ENCODE data around the gene DNER. TPM values are rescaled to one million over a fixed set of nuclear protein-coding genes. Genes with fewer than 3 reads are reported as not detected.

The DNER gene
- total and polyA plus RNA-seq, 2 of the 4 experiments (the other 2 are of a cell fraction), result under 0.01 to 0.14 TPM

- no peak overlapping the region for H3K18ac ChIP-seq (ENCODE audit: low read depth, low read length)
- no peak overlapping the region for H3K4ac ChIP-seq (ENCODE audit: low read depth, low read length)
- no CpG with 5 or more reads among the region's 3 CpGs for WGBS, 2 experiments (ENCODE audit: extremely low coverage in 2 of 2, insufficient read length in 1 of 2)
- no peak for ATAC-seq (ENCODE audit: low read depth)
- no peak for DNase-seq
- no peak overlapping the region for H2AK5ac ChIP-seq (ENCODE audit: low read depth, low read length)
- H2AFZ ChIP-seq (replicated peaks; ENCODE audit: low read length, poor library complexity), result no peak overlapping the region
- ChIA-PET POLR2A (ENCODE audit: unreplicated experiment) (no interaction called here), CTCF (no interaction called here)
- no peak overlapping the region for H2BK120ac ChIP-seq (ENCODE audit: low read depth, low read length)
- no peak overlapping the region for H3K9ac ChIP-seq (ENCODE audit: low read depth, low read length)
- no peak overlapping the region for H3K14ac ChIP-seq (replicated peaks; ENCODE audit: low read depth, low read length)
- dilution Hi-C loops (cut with HindIII; ENCODE audit: low sequenced_read_pairs, unreplicated experiment) (no loop called here), in situ Hi-C loops (cut with MboI; ENCODE audit: low sequenced_read_pairs) (no loop called here), intact Hi-C loops (cut with micrococcal nuclease) (no loop called here)
- 0 out of 2 replicates have a peak, but pooled peaks cover 3% of the 10 kb centered on the region for H3K9me3 ChIP-seq (ENCODE audit: control insufficient read depth, insufficient read depth, low read length)
- no peak overlapping the region for H3K4me3 ChIP-seq (ENCODE audit: insufficient read depth, low read depth, low read length)
- no peaks in the 10 kb centered on the region for H3K9me1 ChIP-seq (ENCODE audit: insufficient read depth, low read length)
- H4K8ac ChIP-seq (ENCODE audit: low read depth in 2 of 2, low read length in 2 of 2), result no peak overlapping the region
- H3K4me1 ChIP-seq (ENCODE audit: control insufficient read depth, insufficient read depth, low read length), result no peaks in the 10 kb centered on the region
- no peaks in the 10 kb centered on the region for H3K36me3 ChIP-seq (ENCODE audit: control insufficient read depth, insufficient read depth, low read length)
- H3K79me1 ChIP-seq (ENCODE audit: low read depth in 1 of 2, low read length in 2 of 2), result no peaks in the 10 kb centered on the region
- no peak overlapping the region for H2BK20ac ChIP-seq (ENCODE audit: low read depth, low read length)
- no peak overlapping the region for H2AK9ac ChIP-seq (replicated peaks; ENCODE audit: low read depth, low read length, poor library complexity)
- H3K27ac ChIP-seq (ENCODE audit: insufficient read depth, low read length), result no peak overlapping the region
- BruUV-seq (replicated peaks), result no TSS peak
- TF ChIP-seq SMC3 (IDR thresholded peaks at IDR 0.05; ENCODE audit: low read depth, low read length), result no peak
- TF ChIP-seq CEBPB (IDR thresholded peaks at IDR 0.05; ENCODE audit: low read depth, low read length), result no peak
- TF ChIP-seq RFX5 (IDR thresholded peaks at IDR 0.05; ENCODE audit: low read depth, low read length), result no peak
- H2BK15ac ChIP-seq (ENCODE audit: low read depth, low read length), result no peak overlapping the region
- no peaks in the 10 kb centered on the region for H4K20me1 ChIP-seq (ENCODE audit: insufficient read depth, low read length)
- H4K5ac ChIP-seq (ENCODE audit: low read depth, low read length), result no peak overlapping the region
- no peak overlapping the region for H3K23ac ChIP-seq (ENCODE audit: low read depth, low read length)
- no peak overlapping the region for H4K91ac ChIP-seq (ENCODE audit: insufficient read depth, low read depth, low read length)
- no peak overlapping the region for H3K56ac ChIP-seq (ENCODE audit: extremely low read depth, insufficient read depth, low read length)
- no peak overlapping the region for H3K4me2 ChIP-seq (ENCODE audit: low read depth, low read length)
- H2BK5ac ChIP-seq (ENCODE audit: low read depth, low read length, poor library complexity, severe bottlenecking), result no peak overlapping the region
- no peaks in the 10 kb centered on the region for H3K27me3 ChIP-seq (ENCODE audit: control insufficient read depth, insufficient read depth, low read length)
Measured at GRCh38 chr2:229661478-229661877, 52.9 kb downstream of the DNER start.

Data from IMR-90 (cell line).